SK-N-SH treated with all-trans-retinoic acid at 6 μM for 48 hours (cell line): Measurements from ENCODE around the gene CREB3L2.

Experiments
- ARNTL ChIP-seq: fragments of 450-650 bp; formaldehyde crosslinking; IDR thresholded peaks from 2 replicates; pipeline ENCODE4 v1.5.0; 2020; ENCODE audit warnings: low read depth, mild to moderate bottlenecking, moderate library complexity, borderline replicate concordance
- CSDC2 ChIP-seq: fragments of 250-450 bp; sonication (Bioruptor Pico); IDR thresholded peaks from 2 replicates; pipeline ENCODE4 v1.5.0; 2020; ENCODE audit warnings: mild to moderate bottlenecking, moderate library complexity
- RARB ChIP-seq: fragments of 250-450 bp; sonication (Bioruptor Pico); IDR thresholded peaks from 2 replicates; pipeline ENCODE4 v1.8.0; 2021; ENCODE audit warnings: mild to moderate bottlenecking, moderate library complexity
- SNAI2 ChIP-seq: fragments of 250-450 bp; sonication (Bioruptor Pico); IDR thresholded peaks from 2 replicates; pipeline ENCODE4 v1.5.0; 2020; ENCODE audit warnings: mild to moderate bottlenecking, moderate library complexity
- TOX ChIP-seq: fragments of 250-450 bp; sonication (Bioruptor Pico); IDR thresholded peaks from 2 replicates; pipeline ENCODE4 v1.8.0; 2021; ENCODE audit warnings: mild to moderate bottlenecking, moderate library complexity, borderline replicate concordance
- ZFP30 ChIP-seq: fragments of 450-650 bp; formaldehyde crosslinking; IDR thresholded peaks from 2 replicates; pipeline ENCODE4 v1.5.0; 2022; ENCODE audit warnings: mild to moderate bottlenecking, moderate library complexity
- ZNF565 ChIP-seq: fragments of 450-650 bp; formaldehyde crosslinking; conservative IDR thresholded peaks from 2 replicates; pipeline ENCODE4 v1.5.0; 2020; ENCODE audit warnings: low read depth, mild to moderate bottlenecking, moderate library complexity
- ZNF8 ChIP-seq: fragments of 450-650 bp; formaldehyde crosslinking; IDR thresholded peaks from 2 replicates; pipeline ENCODE4 v1.5.0; 2020; ENCODE audit warnings: mild to moderate bottlenecking, moderate library complexity
- TF ChIP-seq, protein P1 (sequence below): fragments of 250-450 bp; sonication (Bioruptor Pico); IDR thresholded peaks from 2 replicates; pipeline ENCODE4 v1.5.1; 2021; ENCODE audit warnings: mild to moderate bottlenecking, moderate library complexity
- TF ChIP-seq, protein P2 (sequence below): fragments of 250-450 bp; sonication (Bioruptor Pico); IDR thresholded peaks from 2 replicates; pipeline ENCODE4 v1.5.1; 2020; ENCODE audit warnings: low read depth, mild to moderate bottlenecking, moderate library complexity
- TF ChIP-seq, protein P3 (sequence below): fragments of 250-450 bp; sonication (Bioruptor Pico); IDR thresholded peaks from 2 replicates; pipeline ENCODE4 v1.8.0; 2020; ENCODE audit warnings: mild to moderate bottlenecking, moderate library complexity, borderline replicate concordance

DNA sequence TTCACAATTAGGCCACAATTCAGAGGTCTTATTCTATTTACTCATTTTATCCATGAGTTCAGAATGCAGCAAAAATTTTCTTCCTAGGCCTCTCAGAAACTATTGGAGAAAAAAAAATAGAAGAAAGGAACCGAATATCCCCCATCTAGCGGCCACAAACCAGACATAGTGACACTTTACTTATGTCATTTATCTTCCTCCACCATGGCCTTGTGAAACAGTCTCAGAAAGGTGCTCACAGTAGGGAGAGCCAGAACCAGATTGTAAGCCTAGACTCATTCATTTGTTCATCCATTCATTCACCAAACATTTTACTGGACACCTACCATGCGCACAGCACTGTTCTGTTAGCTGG, 16.0 kb downstream of the CREB3L2 start:
- no peak for TF ChIP-seq ZNF565 (CRISPR knock-in tag)
- TF ChIP-seq, protein P1, sequence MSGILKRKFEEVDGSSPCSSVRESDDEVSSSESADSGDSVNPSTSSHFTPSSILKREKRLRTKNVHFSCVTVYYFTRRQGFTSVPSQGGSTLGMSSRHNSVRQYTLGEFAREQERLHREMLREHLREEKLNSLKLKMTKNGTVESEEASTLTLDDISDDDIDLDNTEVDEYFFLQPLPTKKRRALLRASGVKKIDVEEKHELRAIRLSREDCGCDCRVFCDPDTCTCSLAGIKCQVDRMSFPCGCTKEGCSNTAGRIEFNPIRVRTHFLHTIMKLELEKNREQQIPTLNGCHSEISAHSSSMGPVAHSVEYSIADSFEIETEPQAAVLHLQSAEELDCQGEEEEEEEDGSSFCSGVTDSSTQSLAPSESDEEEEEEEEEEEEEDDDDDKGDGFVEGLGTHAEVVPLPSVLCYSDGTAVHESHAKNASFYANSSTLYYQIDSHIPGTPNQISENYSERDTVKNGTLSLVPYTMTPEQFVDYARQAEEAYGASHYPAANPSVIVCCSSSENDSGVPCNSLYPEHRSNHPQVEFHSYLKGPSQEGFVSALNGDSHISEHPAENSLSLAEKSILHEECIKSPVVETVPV (CRISPR knock-in tag) = no peak
- TF ChIP-seq, protein P2, sequence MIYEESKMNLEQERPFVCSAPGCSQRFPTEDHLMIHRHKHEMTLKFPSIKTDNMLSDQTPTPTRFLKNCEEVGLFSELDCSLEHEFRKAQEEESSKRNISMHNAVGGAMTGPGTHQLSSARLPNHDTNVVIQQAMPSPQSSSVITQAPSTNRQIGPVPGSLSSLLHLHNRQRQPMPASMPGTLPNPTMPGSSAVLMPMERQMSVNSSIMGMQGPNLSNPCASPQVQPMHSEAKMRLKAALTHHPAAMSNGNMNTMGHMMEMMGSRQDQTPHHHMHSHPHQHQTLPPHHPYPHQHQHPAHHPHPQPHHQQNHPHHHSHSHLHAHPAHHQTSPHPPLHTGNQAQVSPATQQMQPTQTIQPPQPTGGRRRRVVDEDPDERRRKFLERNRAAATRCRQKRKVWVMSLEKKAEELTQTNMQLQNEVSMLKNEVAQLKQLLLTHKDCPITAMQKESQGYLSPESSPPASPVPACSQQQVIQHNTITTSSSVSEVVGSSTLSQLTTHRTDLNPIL (CRISPR knock-in tag) = no peak
- TF ChIP-seq ARNTL = no peak
- TF ChIP-seq CSDC2 (CRISPR knock-in tag) = no peak
- TF ChIP-seq ZNF8 = no peak
- no peak for TF ChIP-seq RARB
- no peak for TF ChIP-seq SNAI2 (CRISPR knock-in tag)
- no peak for TF ChIP-seq ZFP30 (CRISPR knock-in tag)
- TF ChIP-seq TOX = no peak
- TF ChIP-seq, protein P3, sequence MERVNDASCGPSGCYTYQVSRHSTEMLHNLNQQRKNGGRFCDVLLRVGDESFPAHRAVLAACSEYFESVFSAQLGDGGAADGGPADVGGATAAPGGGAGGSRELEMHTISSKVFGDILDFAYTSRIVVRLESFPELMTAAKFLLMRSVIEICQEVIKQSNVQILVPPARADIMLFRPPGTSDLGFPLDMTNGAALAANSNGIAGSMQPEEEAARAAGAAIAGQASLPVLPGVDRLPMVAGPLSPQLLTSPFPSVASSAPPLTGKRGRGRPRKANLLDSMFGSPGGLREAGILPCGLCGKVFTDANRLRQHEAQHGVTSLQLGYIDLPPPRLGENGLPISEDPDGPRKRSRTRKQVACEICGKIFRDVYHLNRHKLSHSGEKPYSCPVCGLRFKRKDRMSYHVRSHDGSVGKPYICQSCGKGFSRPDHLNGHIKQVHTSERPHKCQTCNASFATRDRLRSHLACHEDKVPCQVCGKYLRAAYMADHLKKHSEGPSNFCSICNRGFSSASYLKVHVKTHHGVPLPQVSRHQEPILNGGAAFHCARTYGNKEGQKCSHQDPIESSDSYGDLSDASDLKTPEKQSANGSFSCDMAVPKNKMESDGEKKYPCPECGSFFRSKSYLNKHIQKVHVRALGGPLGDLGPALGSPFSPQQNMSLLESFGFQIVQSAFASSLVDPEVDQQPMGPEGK (CRISPR knock-in tag) = no peak
